ENCODE data around the gene KRT74. TPM values are rescaled to one million over a fixed set of nuclear protein-coding genes. Genes with fewer than 3 reads are reported as not detected.

Gene KRT74
- total RNA-seq, 1 experiment from 2014 or later, result not detected

GRCh38 chr12:52551216-52551865 lies 22.3 kb downstream of the KRT74 start:
- intact Hi-C loops (cut with micrococcal nuclease; ENCODE audit: unreplicated experiment), result no loop called here
- Histone ChIP-seq H3K36me3 (ENCODE audit: low read depth) (no peaks in the 10 kb centered on the region), H3K4me3 (no peak overlapping the region), H3K27me3 (ENCODE audit: insufficient read depth, low read depth) (no peaks in the 10 kb centered on the region), H3K4me1 (replicated peaks; ENCODE audit: insufficient read depth) (peaks cover 13% of the 10 kb centered on the region), H3K27ac (no peak overlapping the region), H3K4me2 (no peak overlapping the region), H4K20me1 (ENCODE audit: insufficient read depth) (no peaks in the 10 kb centered on the region), H3F3A (ENCODE audit: insufficient read depth, low read depth) (no peaks in the 10 kb centered on the region), H3K79me2 (ENCODE audit: low read depth) (no peaks in the 10 kb centered on the region), H3K9me2 (ENCODE audit: insufficient read depth) (no peaks in the 10 kb centered on the region), H3K9me3 (ENCODE audit: insufficient read depth, low read depth) (no peaks in the 10 kb centered on the region), H2AFZ (no peak overlapping the region)
- CTCF ChIA-PET, result interaction anchor here (0.7 to 1.0 kb wide), 2 partner anchors 21 to 156 kb away, joined by 3 read pairs; no protein-coding TSS in a partner anchor
- TF ChIP-seq EZH2 (IDR thresholded peaks at IDR 0.05; ENCODE audit: low read depth), result no peak
- TF ChIP-seq, protein P1, sequence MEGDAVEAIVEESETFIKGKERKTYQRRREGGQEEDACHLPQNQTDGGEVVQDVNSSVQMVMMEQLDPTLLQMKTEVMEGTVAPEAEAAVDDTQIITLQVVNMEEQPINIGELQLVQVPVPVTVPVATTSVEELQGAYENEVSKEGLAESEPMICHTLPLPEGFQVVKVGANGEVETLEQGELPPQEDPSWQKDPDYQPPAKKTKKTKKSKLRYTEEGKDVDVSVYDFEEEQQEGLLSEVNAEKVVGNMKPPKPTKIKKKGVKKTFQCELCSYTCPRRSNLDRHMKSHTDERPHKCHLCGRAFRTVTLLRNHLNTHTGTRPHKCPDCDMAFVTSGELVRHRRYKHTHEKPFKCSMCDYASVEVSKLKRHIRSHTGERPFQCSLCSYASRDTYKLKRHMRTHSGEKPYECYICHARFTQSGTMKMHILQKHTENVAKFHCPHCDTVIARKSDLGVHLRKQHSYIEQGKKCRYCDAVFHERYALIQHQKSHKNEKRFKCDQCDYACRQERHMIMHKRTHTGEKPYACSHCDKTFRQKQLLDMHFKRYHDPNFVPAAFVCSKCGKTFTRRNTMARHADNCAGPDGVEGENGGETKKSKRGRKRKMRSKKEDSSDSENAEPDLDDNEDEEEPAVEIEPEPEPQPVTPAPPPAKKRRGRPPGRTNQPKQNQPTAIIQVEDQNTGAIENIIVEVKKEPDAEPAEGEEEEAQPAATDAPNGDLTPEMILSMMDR (conservative IDR thresholded peaks at IDR 0.05), result no peak
- POLR2A ChIA-PET (ENCODE audit: unreplicated experiment), result interaction anchor here (0.7 kb wide), 1 partner anchor 322 kb away, joined by 4 read pairs; no protein-coding TSS in a partner anchor
- DNase-seq, result peak in 1 of 2 experiments; percentile 18
- no TSS peak for BruUV-seq (replicated peaks)

DNA sequence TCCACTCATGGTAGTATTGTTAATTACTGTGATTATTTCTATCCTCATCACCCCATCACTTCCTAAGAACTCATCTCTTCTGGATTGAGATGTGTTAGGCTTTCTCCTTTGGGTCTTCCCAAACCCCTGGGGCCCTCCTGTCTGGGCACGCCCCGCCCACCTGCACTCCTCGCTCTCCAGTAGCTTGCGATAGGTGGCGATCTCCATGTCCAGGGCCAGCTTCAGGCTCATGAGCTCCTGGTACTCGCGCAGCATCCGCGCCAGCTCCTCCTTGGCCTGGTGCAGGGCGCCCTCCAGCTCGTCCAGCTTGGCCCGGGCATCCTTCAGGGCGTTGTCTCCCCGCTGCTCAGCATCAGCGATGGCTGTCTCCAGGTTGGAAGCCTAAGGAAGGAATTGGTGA lies 27.5 kb downstream of the KRT74 start:
- no peaks in the 10 kb centered on the region for H3K9me3 ChIP-seq (ENCODE audit: insufficient read depth, low read depth)
- H3K36me3 ChIP-seq (ENCODE audit: low read depth), result no peaks in the 10 kb centered on the region
- TF ChIP-seq EZH2 (IDR thresholded peaks at IDR 0.05; ENCODE audit: low read depth), result no peak
- TF ChIP-seq, protein P1 (conservative IDR thresholded peaks at IDR 0.05), result no peak
- no peaks in the 10 kb centered on the region for H3K79me2 ChIP-seq (ENCODE audit: low read depth)
- no peak overlapping the region for H3K27ac ChIP-seq
- no peaks in the 10 kb centered on the region for H3K27me3 ChIP-seq (ENCODE audit: insufficient read depth, low read depth)
- no peak overlapping the region for H3K4me3 ChIP-seq
- H3K9me2 ChIP-seq (ENCODE audit: insufficient read depth), result no peaks in the 10 kb centered on the region
- CTCF ChIA-PET, result interaction anchor here (0.6 kb wide), 1 partner anchor 8 kb away, joined by 3 read pairs; no protein-coding TSS in a partner anchor
- no peak for DNase-seq
- peaks cover 2% of the 10 kb centered on the region for H3K4me1 ChIP-seq (replicated peaks; ENCODE audit: insufficient read depth)
- H2AFZ ChIP-seq, result no peak overlapping the region
- no peaks in the 10 kb centered on the region for H3F3A ChIP-seq (ENCODE audit: insufficient read depth, low read depth)
- H4K20me1 ChIP-seq (ENCODE audit: insufficient read depth), result no peaks in the 10 kb centered on the region
- POLR2A ChIA-PET (ENCODE audit: unreplicated experiment), result no interaction called here
- no peak overlapping the region for H3K4me2 ChIP-seq
- intact Hi-C loops (cut with micrococcal nuclease; ENCODE audit: unreplicated experiment), result no loop called here
- BruUV-seq (replicated peaks), result no TSS peak

GRCh38 chr12:52543985-52544883 lies 29.4 kb downstream of the KRT74 start:
- Histone ChIP-seq H3K4me3 (no peak overlapping the region), H2AFZ (no peak overlapping the region), H3K4me1 (replicated peaks; ENCODE audit: insufficient read depth) (peaks cover 10% of the 10 kb centered on the region), H3K9me3 (ENCODE audit: insufficient read depth, low read depth) (no peaks in the 10 kb centered on the region), H3K4me2 (no peak overlapping the region), H3K27ac (no peak overlapping the region), H3F3A (ENCODE audit: insufficient read depth, low read depth) (peaks cover 6% of the 10 kb centered on the region; the same call in 1 of the 2 replicates), H4K20me1 (ENCODE audit: insufficient read depth) (no peaks in the 10 kb centered on the region), H3K36me3 (ENCODE audit: low read depth) (no peaks in the 10 kb centered on the region), H3K27me3 (ENCODE audit: insufficient read depth, low read depth) (no peaks in the 10 kb centered on the region), H3K79me2 (ENCODE audit: low read depth) (no peaks in the 10 kb centered on the region), H3K9me2 (ENCODE audit: insufficient read depth) (no peaks in the 10 kb centered on the region)
- DNase-seq, result no peak
- CTCF ChIA-PET, result interaction anchor here (0.6 kb wide), 1 partner anchor 65 kb away, joined by 3 read pairs; no protein-coding TSS in a partner anchor
- POLR2A ChIA-PET (ENCODE audit: unreplicated experiment), result interaction anchor here (0.6 to 0.7 kb wide), 2 partner anchors 19 to 21 kb away, joined by 4 to 5 read pairs; no protein-coding TSS in a partner anchor
- no TSS peak for BruUV-seq (replicated peaks)
- TF ChIP-seq EZH2 (IDR thresholded peaks at IDR 0.05; ENCODE audit: low read depth), result no peak
- TF ChIP-seq, protein P1 (conservative IDR thresholded peaks at IDR 0.05), result no peak
- intact Hi-C loops (cut with micrococcal nuclease; ENCODE audit: unreplicated experiment), result no loop called here

All from PC-9 (cell line).